PC-3 (cell line): ENCODE results near the gene USP21. TPM values are rescaled to one million over a fixed set of nuclear protein-coding genes. Genes with fewer than 3 reads are reported as not detected.

Experiments used
- ATAC-seq: fragments of 200-7000 bp; cut with Tn5 transposase; 2 replicates; pipeline ENCODE4 v1.9.1; 2020; ENCODE audit warnings: mild to moderate bottlenecking, moderate library complexity
- BruUV-seq: library from RNA; stranded (reverse); fragments of 400-500 nt; replicated peaks from 2 replicates; lab custom pipeline; 2021; lab: Mats Ljungman, UMichigan
- CTCF ChIA-PET: fragments of 300-600 bp; sonication (Branson Sonifier 250); formaldehyde crosslinking; loops from one replicate; lab custom pipeline; 2022; ENCODE audit warnings: antibody characterized with exemption; lab: Charles Lee
- POLR2A ChIA-PET: fragments of 300-600 bp; sonication (Branson Sonifier 250); formaldehyde crosslinking; loops from one replicate; lab custom pipeline; 2022; ENCODE audit warnings: antibody characterized with exemption; ENCODE audit not compliant: unreplicated experiment; lab: Charles Lee
- DNase-seq: peaks from one replicate; pipeline ENCODE4 v3.0.0-alpha.2; 2015
- H2AFZ ChIP-seq: fragments of 300-600 bp; sonication (generic); 2 replicates; pipeline ENCODE4 v1.6.0; 2016; ENCODE audit warnings: antibody characterized with exemption, low read length
- H3F3A ChIP-seq: fragments of 300-600 bp; sonication (generic); one replicate; pipeline ENCODE4 v1.6.0; 2017; ENCODE audit warnings: antibody characterized with exemption, low read length, control low read depth, mild to moderate bottlenecking; ENCODE audit not compliant: unreplicated experiment
- H3K27ac ChIP-seq: fragments of 300-600 bp; sonication (generic); 2 replicates; pipeline ENCODE4 v1.5.1; 2016; ENCODE audit warnings: mild to moderate bottlenecking, low read length
- H3K27me3 ChIP-seq: fragments of 300-600 bp; sonication (generic); 2 replicates; pipeline ENCODE4 v1.6.1; 2016; ENCODE audit warnings: low read length, mixed read lengths
- H3K36me3 ChIP-seq: fragments of 300-600 bp; sonication (generic); 2 replicates; pipeline ENCODE4 v1.6.1; 2016; ENCODE audit warnings: low read depth, mixed run types, low read length, mixed read lengths
- H3K4me1 ChIP-seq: fragments of 300-600 bp; sonication (generic); 2 replicates; pipeline ENCODE4 v1.5.1; 2016; ENCODE audit warnings: low read length; ENCODE audit not compliant: insufficient read depth
- H3K4me2 ChIP-seq: fragments of 300-600 bp; sonication (generic); 2 replicates; pipeline ENCODE4 v1.6.0; 2016; ENCODE audit warnings: low read length
- H3K4me3 ChIP-seq: fragments of 300-600 bp; sonication (generic); 2 replicates; pipeline ENCODE4 v1.5.1; 2016; ENCODE audit warnings: mild to moderate bottlenecking, low read length, mixed read lengths
- H3K79me2 ChIP-seq: fragments of 300-600 bp; sonication (generic); 2 replicates; pipeline ENCODE4 v1.6.1; 2017; ENCODE audit warnings: low read length, mixed read lengths
- H3K9ac ChIP-seq: fragments of 300-600 bp; sonication (generic); 2 replicates; pipeline ENCODE4 v1.6.0; 2016; ENCODE audit warnings: mild to moderate bottlenecking, low read length
- H3K9me2 ChIP-seq: fragments of 300-600 bp; sonication (generic); replicated peaks from 2 replicates; pipeline ENCODE4 v1.6.1; 2016; ENCODE audit warnings: mixed run types, low read length, mixed read lengths
- H3K9me3 ChIP-seq: fragments of 300-600 bp; sonication (generic); 2 replicates; pipeline ENCODE4 v1.6.1; 2016; ENCODE audit warnings: low read length, mixed read lengths
- H4K20me1 ChIP-seq: fragments of 300-600 bp; sonication (generic); 2 replicates; pipeline ENCODE4 v1.6.1; 2016; ENCODE audit warnings: low read length, mixed read lengths
- CTCF ChIP-seq: fragments of 300-600 bp; sonication (generic); conservative IDR thresholded peaks from 2 replicates; pipeline ENCODE4 v1.5.1; 2017; ENCODE audit warnings: antibody characterized with exemption, low read depth, mild to moderate bottlenecking, low read length
- EZH2 ChIP-seq: fragments of 300-600 bp; sonication (generic); IDR thresholded peaks from one replicate; pipeline ENCODE4 v1.6.1; 2017; ENCODE audit warnings: antibody characterized with exemption, mild to moderate bottlenecking, low read length; ENCODE audit not compliant: unreplicated experiment
- EZH2phosphoT487 ChIP-seq: fragments of 300-600 bp; sonication (generic); IDR thresholded peaks from 2 replicates; pipeline ENCODE4 v1.6.1; 2018; ENCODE audit warnings: mild to moderate bottlenecking, antibody characterized with exemption, low read length, borderline replicate concordance
- intact Hi-C: fragments of 100-400 bp; cut with micrococcal nuclease; formaldehyde crosslinking; loops from 2 replicates; pipeline ENCODE4 v1.9.0; 2023
- total RNA-seq: library from RNA; depleted of rRNA; stranded (reverse); fragments of >200 nt; gene quantifications from 2 replicates; pipeline ENCODE4 v1.2.3, GENCODE V29; 2014

The USP21 gene
- total RNA-seq, 1 experiment from 2014 or later: 20.6 TPM

- Histone ChIP-seq H3K4me3 (peak overlapping the region; percentile 87), H3K27ac (peak overlapping the region; percentile 27), H3K79me2 (peaks cover 19% of the 10 kb centered on the region), H2AFZ (peak overlapping the region; percentile 89), H4K20me1 (no peaks in the 10 kb centered on the region), H3K9ac (peak overlapping the region; percentile 80), H3K4me2 (peak overlapping the region; percentile 94), H3F3A (no peaks in the 10 kb centered on the region), H3K36me3 (peaks cover 22% of the 10 kb centered on the region; the same call in 1 of the 2 replicates), H3K9me3 (no peaks in the 10 kb centered on the region), H3K27me3 (no peaks in the 10 kb centered on the region), H3K4me1 (peaks cover 31% of the 10 kb centered on the region), H3K9me2 (no peaks in the 10 kb centered on the region)
- ATAC-seq: no peak
- TF ChIP-seq EZH2phosphoT487 (no peak), CTCF (no peak), EZH2 (no peak)
- DNase-seq: no peak
- POLR2A ChIA-PET: no interaction called here
- intact Hi-C loops: no loop called here
- CTCF ChIA-PET: no interaction called here
- BruUV-seq: no TSS peak
Observed at GRCh38 chr1:161177936-161178244, 18.6 kb downstream of the USP21 start.

GRCh38 chr1:161179698-161180097 lies 20.4 kb downstream of the USP21 start:
- Histone ChIP-seq H4K20me1 (no peaks in the 10 kb centered on the region), H2AFZ (no peak overlapping the region), H3K4me1 (peaks cover 33% of the 10 kb centered on the region), H3K4me3 (no peak overlapping the region), H3K9me3 (no peaks in the 10 kb centered on the region), H3K27me3 (no peaks in the 10 kb centered on the region), H3K27ac (no peak overlapping the region), H3K9ac (no peak overlapping the region), H3K36me3 (peaks cover 7% of the 10 kb centered on the region; the same call in 1 of the 2 replicates), H3K4me2 (no peak overlapping the region), H3K9me2 (no peaks in the 10 kb centered on the region), H3F3A (no peaks in the 10 kb centered on the region), H3K79me2 (peaks cover 19% of the 10 kb centered on the region)
- ChIA-PET CTCF (interaction anchor here (0.5 kb wide), 1 partner anchor 10 kb away, joined by 3 read pairs; no protein-coding TSS in a partner anchor), POLR2A (no interaction called here)
- no TSS peak for BruUV-seq
- TF ChIP-seq EZH2 (no peak), EZH2phosphoT487 (no peak), CTCF (no peak)
- no peak for ATAC-seq
- no peak for DNase-seq
- intact Hi-C loops: loop anchor here (10.0 kb wide), 1 partner anchor 565 kb away; the partner anchor contains the start of gene DUSP12

- H3K9ac ChIP-seq: no peak overlapping the region
- H4K20me1 ChIP-seq: no peaks in the 10 kb centered on the region
- no peak overlapping the region for H2AFZ ChIP-seq
- no peaks in the 10 kb centered on the region for H3K9me3 ChIP-seq
- H3K9me2 ChIP-seq: no peaks in the 10 kb centered on the region
- DNase-seq (peak; percentile 57), ATAC-seq (no peak)
- H3K79me2 ChIP-seq: peaks cover 16% of the 10 kb centered on the region
- no peak overlapping the region for H3K4me3 ChIP-seq
- intact Hi-C loops: loop anchor here (10.0 kb wide), 1 partner anchor 564 kb away; the partner anchor contains the start of gene DUSP12
- no TSS peak for BruUV-seq
- H3K4me2 ChIP-seq: no peak overlapping the region
- ChIA-PET POLR2A (no interaction called here), CTCF (interaction anchor here (0.6 kb wide), 1 partner anchor 612 kb away, joined by 3 read pairs; no protein-coding TSS in a partner anchor)
- H3K36me3 ChIP-seq: no peaks in the 10 kb centered on the region
- H3K27ac ChIP-seq: no peak overlapping the region
- H3K27me3 ChIP-seq: no peaks in the 10 kb centered on the region
- H3K4me1 ChIP-seq: peaks cover 32% of the 10 kb centered on the region
- H3F3A ChIP-seq: no peaks in the 10 kb centered on the region
- TF ChIP-seq EZH2phosphoT487 (no peak), CTCF (peak; percentile 74)
Observed at GRCh38 chr1:161180639-161181038, 21.3 kb downstream of the USP21 start.
